Dermis blood vessel endothelial cell (primary cell): ENCODE measurements around the gene MED15. TPM values are rescaled to one million over a fixed set of nuclear protein-coding genes. Genes with fewer than 3 reads are reported as not detected.
"Not testable (repeated sequence)": the region's sequence is repeated elsewhere in the genome, so short reads cannot be mapped to it uniquely, and the experiment has no call there.

Source experiments
- DNase-seq: peaks from one replicate; pipeline ENCODE4 v3.0.0; 2010
- total RNA-seq: library from RNA; depleted of rRNA; stranded (reverse); fragments of >200 nt; gene quantifications from 2 replicates; pipeline ENCODE4 v1.2.3, GENCODE V29; 2014

Gene MED15
- total RNA-seq, 1 donor from 2014 or later, result 33.0 TPM

DNA sequence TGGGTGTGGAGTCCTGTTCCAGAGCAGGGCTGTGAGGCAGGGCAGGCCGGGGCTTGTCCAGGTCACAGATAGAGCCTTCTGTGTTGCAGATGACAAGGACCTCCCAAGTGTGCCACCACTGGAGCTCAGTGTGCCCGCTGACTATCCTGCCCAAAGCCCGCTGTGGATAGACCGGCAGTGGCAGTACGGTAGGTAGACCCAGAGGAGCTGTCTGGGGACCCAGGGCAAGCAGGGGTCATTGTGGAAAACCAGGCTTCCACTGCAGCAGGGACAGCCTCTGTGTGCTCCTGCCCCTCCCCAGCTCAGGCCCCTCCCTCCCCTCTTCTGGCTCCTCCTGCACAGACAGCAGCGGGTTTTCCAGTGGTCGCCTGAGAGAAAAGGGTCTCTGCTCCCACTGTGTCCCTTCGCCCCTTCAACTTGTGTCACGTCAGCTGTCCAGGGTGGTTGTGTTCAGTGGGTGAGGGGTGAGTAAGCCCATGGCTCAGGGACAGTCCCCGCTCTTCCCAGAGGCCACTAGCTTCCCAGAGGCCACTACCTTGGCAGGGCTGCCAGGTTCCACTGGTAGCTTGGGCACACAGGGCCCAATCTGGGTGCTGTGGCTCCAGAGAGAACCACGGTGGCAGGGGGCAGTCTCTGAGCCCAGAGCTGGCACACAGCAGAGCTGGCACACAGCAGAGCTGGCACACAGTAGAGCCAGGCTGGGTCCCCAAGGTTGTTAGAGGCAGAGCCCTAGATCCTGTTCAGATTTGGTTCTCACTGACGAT, 78.4 kb downstream of the MED15 start:
- DNase-seq, result no peak

DNA sequence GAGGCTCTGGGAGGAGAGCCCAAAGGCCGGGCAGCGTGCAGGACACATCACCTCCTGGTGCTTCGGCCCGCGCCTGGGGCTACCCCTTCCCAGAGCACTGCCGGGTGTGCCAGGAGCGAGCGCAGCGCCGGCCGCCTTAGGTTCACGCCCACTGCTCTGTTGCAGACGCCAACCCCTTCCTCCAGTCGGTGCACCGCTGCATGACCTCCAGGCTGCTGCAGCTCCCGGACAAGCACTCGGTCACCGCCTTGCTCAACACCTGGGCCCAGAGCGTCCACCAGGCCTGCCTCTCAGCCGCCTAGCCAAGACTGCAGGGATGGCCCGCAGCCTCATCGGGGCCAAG, 79.0 kb downstream of the MED15 start:
- no peak for DNase-seq

DNA sequence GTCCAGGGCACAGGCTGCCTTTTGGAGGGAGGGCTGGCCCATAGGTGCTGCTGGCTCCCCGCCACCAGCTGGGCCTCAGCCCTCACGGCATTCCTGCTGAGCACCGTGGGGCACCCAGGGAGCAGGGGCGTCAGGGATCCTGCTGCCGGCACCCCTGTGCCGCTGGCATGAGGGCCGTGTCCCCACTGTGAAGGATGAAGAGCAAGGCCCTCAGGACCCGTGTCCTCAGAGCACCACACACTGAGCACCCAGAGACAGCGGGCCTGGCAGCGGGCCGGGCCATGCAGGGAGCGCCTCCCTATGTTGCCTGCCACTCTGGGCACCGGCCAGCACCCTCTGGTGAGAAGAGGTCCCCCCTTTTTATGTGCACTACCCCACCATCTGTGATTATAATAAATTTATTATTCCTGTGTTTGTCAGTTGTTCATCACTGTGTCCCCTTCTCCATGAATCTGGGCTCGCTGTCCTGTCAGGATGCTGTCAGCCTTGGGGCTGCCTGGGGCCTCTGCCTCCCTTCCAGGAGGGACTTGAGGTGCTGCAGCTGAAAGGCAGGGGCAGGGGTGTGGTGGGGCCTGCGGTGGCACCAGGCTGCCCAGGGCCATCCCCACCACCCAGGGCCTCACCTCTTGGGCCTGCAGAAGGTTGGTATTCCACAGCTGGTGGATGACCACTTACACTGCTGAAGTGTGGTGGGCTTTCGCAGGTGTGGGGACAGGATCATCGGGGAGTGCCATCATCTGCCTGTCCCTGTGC, 80.0 kb downstream of the MED15 start:
- DNase-seq, result no peak

DNA sequence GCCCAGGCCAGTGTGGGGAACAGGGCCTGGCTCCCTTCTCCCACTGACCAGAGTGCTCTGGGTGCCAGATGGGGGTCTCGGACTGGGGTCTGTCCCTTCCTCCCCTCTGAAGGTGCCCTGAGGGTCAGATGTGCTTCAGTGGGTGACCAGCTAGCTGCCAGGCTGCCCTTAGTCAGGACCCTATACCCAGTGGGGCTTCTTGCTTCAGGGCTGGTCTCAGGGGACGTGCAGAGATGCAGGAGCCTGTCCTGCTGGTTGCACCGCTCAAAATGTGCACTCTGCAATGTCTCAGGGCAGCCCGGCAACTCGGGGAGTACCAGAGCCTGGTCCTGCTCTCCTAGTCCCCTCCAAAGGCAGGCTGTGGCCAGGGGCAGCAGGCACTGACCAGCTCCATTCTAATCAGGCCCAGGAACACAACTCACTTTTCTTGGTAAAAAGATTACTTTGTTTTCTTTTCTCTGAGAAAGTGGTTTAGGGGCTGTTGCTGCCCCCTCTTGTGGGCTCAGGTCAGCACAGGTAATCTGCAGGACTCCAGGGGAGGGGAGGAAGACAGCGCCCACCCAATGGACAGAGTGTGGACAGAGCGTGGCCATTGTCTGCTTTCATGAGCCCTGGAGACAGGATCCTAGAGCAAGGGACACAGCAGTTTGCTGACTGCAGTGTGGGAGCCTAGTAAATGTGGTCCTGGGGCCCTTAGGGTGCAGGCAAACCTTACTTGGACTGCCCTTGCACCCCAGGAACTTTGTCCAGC, 80.9 kb downstream of the MED15 start:
- DNase-seq, result no peak

DNA sequence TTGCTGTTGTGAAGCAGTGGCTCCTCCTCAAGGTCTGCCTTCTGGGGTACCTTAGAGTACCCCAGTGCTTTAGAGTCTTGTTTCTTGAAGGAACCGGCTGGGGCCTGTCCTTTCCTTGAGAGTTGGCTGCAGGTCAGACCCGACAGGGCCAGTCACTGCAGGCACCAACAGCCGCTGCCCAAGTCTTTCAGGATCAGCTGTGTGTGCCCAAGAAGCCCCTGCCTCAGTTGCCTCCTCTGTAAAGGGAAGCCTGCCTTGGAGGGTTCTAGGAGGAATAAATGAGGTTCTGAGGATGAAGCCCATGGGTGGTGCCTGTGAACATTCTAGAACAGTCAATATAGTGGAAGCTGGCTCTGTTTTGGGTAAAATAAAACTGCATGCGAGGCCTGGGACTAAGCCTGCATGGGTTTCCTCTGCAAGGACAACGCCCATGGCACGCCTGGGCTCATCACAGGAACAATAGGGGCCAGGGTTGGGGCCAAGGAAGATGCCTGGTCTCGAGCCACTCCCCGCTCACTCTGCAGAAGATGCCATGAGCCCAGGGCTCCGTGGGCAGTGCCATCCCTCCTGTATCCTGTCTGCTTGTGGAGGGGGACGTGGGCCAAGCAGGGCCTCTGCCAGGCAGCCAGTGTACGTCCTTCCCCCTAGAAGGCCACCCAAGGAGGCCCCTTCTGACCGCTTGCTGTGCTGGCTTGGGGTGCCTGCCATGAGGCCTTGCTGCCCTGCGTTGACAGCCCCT, 81.6 kb downstream of the MED15 start:
- DNase-seq, result no peak

DNA sequence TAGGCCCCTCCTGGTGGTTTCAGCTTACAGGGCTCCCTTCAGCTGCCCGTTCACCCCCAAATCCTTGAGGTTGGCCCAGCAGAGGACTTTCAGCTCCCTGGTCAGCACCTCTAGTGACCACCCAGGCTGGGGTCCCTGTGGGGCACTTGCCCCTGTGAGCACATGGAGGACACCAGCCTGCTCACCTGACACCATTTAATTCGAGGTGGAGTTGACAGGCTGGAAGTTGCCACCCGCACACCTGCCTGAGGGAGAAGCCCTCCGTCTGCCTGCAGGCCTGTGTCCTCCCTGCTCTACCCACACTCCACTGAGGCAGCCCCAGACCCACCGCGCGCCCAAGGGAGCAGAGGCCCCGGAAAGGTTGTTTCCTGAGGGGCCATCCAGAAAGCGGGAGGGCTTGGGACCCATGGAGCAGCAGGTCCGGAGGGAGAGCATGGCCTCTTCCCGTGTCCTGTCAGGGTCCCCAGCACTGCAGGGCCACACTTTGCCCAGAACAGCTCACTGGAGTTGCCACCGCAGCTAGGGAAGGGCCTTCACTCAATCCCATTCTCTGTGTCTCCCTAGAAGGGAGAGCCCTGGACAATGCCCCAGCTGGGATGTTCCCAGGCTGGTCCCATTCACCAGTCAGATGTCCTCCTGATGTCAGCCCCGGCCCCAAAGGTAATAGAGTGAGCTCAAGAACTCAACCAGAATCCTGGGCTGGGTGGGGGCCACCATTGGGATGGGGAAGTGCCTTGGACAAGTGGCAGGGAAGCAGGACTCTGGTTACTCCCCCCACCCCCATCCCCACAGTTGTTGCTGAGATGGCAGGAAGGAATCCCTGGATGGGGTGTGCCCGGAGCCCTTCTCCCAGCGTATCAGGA, 82.4 kb downstream of the MED15 start:
- no peak for DNase-seq

DNA sequence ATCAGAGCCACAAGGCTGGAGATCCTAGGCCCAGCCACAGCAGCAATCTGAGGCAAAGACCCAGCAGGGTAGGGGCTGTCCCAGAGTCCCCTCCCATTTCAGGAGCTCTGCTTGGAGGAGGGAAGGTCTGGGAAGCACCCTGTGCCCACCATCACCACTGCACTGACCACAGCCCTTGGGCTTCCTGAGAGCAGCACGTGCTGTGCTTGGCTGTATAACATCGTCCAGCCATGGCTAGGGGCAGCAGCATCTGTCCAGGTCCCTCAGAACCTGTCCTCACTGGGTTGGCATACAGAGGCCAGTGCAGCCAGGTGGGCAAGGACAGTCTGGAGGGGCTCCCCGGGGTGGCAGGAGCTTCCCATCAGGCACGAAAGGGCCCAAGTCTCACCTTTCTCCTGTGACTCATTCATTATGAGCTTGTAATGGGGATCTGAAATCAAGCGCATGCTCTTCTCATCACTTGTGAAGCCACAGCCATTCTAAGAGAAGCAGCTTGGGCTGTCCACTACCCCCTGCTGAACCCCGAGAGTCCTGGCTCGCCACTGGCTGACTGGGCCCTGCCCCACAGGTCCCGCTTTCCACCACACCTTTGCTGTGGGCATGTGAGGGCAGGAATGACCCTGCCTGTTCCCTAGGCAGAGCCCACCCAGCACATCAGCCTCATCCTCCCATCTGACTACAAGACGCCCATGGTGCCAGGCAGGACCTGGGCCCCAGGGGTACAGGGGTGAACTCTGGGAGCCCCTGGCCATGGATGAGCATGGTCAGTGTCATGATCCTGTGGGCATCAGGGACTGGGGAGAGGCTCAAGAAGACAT, 83.3 kb downstream of the MED15 start:
- no peak for DNase-seq

DNA sequence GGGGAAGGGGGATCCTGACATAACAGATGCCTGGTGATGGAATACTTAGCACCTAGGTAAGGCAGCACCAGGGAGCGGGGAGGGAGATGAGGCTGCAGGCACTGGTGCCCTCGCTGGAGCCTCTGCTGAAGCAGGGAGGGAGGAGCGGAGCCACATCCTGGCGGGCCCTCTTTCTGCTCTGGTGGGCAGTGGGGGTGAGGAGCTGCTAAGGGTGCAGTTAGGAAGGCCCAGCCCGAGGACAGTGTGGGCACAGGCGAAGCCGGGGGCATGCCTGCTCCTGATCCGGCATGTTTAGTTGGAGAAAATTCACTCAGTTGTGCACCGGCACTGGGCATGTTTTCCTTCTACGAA, 83.9 kb downstream of the MED15 start:
- no peak for DNase-seq

DNA sequence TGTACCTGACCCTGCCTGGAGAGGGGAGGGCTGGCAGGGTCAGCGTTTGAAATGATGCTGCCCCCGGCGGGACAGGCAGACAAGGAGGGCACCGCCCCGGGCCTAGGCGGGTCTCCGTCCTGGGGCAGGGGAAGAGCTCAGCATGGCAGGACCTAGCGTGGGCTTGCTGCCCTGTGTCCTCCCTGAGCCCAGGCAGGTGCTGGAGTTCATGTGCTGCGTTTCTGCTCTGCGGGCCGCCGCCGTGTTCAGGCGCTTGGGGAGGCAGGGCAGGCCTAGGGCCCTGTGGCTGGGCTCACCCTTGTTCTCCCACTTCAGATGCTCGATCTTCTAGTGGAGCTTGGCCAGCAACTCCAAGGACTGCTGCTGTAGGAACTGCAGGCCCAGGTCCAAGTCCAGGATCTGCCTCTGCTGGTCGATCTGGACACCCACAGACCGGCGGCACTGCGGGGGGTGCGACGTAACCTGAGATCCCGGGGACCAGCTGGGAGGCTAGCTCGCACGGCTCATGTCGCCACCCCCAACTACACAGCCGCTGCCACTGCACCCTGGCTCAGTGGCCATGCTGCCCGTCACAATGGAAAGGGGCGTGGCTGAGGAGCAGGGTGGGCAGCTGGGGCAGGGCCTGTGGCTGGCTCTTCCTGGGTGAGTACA, 84.4 kb downstream of the MED15 start:
- no peak for DNase-seq

DNA sequence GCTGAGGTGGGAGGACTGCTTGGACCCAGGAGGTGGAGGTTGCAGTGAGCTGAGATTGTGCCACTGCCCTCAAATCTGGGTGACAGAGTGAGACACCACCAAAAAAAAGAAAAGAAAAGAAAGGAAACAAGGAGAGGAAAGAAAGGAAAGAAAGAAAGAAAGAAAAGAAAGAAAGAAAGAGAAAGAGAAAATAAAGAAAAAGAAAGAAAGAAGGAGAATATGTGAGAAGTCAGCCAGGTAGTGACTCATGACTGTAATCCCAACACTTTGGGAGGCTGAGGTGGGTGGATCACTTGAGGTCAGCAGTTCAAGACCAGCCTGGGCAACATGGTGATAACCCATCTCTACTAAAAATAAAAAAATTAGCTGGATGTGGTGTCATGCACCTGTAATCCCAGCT, 86.6 kb downstream of the MED15 start:
- DNase-seq, result not testable (repeated sequence)

DNA sequence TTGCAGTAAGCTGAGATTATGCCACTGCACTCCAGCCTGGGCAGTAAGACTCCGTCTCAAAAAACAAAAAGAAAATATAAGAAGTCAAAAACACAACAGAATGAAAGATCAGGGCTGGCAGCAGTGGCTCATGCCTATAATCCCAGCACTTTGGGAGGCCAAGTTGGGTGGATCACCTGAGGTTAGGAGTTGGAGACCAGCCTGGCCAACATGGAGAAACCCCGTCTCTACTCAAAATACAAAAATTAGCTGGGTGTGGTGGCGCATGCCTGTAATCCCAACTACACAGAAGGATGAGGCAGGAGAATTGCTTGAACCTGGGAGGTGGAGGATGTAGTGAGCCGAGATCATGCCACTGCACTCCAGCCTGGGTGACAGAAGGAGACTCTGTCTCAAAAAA, 87.1 kb downstream of the MED15 start:
- DNase-seq, result not testable (repeated sequence)

DNA sequence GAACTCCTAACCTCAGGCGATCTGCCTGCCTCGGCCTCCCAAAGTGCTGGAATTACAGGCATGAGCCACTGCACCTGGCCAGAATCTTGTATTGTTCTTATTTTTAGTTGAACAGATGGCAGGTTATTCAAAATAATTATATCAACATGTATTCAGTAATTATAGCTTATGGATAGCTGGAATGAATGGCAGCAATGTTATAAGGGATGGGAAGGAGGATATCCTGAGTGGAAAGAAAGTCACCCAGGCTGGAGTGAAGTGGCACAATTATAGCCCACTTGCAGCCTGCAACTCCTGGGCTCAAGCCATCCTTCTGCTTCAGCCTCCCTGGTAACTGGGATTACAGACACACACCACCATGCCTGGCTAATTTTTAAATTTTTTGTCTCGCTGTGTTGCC, 88.1 kb downstream of the MED15 start:
- no peak for DNase-seq

DNA sequence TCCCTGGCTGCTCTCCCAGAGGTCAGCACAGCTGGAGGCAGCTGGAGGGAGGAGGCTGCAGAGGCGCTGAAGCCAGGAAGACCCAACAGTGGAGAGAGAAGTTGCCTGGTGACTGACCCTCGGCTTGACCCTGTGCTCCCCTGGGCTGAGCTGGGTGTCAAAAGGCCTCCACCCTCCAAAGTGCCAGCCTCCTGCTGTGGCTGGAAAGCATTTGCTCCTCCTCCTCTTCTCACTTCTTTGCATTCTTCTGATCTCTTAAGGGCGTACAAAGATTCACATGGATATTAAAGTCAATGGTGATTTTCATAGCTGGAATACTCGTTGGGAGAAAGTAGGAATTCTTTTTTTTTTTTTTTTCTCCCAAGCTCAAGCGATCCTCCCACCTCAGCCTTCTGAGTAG, 91.7 kb downstream of the MED15 start:
- no peak for DNase-seq

DNA sequence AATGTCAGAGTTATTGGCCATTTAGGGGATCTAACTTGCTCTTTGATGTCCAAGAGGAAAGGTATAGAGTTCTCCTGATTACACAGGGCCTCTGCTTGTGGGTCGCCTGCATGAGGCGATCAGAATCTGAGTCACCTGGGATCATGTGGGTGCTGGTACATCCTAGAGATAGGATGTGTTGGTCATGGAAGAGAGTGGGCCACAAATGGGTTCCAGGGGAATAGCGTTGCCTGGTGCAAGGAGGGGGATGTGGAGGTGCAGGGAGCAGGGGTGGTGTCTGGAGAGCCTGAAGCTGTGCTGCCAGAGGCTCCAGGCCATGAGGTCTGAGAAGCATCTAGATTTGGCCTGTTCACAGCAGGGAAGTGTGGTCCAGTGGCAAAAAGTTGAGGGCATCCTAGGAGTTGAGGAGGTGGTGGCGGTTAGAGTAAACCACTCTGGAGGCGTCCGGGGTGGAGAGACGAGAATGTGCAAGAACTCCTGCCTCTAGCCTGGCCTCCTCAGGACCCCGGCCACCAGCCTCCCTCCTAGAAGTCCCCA, 92.8 kb downstream of the MED15 start:
- DNase-seq, result no peak

DNA sequence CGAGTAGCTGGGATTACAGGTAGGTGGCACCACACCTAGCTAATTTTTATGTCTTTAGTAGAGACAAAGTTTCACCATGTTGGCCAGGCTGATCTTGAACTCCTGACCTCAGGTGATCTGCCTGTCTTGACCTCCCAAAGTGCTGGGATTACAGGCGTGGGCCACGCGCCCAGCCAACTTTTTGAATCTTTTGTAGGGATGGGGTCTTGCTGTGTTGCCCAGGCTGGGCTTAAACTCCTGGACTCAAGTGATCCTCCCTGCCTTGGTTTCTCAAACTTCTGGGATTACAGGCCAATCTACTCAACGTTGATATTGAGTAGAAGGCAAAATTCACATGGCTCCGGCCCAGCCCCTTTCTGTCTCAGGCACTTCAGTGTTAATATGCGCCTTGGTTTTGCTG, 93.9 kb downstream of the MED15 start:
- DNase-seq, result no peak

DNA sequence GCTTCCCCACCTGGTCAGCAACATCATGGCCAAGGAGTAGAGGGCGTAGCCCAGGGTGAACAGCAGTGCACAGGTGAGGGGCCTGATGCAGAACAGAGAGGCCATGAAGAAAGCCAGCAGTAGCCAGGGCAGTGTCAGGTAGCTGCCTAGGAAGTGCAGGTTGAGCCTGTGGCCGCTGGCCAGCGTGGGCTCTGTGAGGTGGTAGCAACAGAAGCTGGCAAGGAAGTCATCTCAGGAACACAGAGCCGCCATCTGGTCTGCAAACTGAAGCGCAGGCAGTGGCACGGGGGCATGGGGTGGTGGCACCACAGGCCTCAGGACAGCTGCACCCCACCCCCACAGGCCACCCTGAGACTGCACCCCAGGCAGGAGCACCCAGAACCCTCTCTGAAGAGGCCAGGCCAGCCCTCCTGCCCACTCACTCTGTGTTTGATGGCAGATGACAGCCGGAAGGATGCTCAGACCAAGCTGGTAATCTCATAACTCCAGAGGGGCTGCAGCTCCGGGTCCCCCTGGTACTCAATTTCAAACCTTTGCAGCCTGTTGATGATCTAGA, 95.3 kb downstream of the MED15 start:
- no peak for DNase-seq

DNA sequence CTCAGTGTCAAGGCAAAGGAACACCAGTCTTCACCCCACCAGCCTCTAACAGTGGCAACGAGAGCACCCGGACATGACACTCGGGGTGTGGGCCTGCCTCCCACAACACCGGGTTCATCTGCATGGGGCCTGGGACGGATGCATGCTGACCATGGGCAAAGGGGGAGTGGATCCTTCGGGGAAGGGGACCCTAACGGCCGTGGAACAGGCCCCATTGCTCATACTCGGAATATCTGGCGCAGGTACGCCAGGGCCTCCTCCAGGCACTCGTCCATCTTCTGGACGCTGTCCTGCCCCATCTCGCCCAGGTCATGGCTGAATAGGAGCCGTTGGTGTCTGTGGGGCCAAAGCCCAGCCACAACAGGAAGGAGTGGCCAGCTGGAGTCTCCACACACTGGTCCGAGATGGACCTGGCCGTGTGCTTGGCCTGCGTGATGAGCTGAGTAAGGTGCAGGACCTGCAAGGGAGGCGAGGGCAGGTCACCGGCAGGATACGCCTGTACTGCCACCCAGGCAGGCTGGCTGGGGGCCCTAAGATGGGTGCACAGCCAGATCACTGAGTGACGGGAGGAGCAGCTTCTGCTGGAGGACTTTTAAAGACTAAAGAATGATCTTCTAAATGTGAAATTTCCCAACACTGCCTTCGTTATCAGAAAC, 96.8 kb downstream of the MED15 start:
- no peak for DNase-seq

DNA sequence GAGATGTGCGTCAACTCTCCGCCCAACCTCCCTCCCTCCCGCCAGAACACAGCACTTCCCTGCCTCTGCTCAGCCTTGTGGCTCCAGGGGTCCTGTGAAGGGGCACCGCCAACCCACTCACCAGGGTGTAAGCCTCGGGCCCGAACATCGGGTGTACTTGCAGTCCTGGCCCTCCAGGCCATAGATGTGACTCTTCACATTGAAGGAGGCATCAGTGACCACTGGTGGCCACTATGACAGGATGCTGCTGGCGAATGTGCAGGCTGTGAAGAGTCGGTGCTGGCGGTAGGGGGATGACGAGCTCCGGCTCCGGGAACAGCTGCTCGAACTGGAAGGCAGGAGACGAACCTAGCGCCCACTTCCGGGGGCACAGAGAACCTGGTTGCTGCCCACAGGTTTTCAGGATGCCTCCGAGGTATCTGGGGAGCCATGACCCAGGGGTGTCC, 97.4 kb downstream of the MED15 start:
- no peak for DNase-seq

DNA sequence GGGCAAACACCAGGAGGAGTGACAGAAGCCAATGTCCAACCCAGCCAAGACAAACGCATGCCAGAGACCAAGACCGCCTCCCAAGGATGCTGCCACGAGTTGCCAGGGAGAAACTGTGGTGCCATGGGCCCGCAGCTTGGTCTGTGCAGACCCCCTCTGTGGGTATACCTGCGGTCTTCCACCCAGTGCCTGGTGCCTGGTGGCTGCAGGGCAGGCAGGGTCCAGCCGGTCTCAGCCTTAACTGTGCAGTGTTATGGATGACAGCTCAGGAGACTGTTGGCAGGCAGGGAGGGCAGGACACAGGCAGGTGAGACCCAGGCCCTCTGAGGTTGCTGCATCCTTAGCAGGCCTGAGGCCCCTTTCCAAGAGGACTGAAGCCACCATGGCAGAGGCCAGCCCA, 97.9 kb downstream of the MED15 start:
- no peak for DNase-seq
